ENCODE results near the gene CLEC17A. TPM values are rescaled to one million over a fixed set of nuclear protein-coding genes. Genes with fewer than 3 reads are reported as not detected.

Gene CLEC17A
- polyA plus RNA-seq, 2 of the 4 experiments (the other 2 are of a cell fraction), result not detected

GRCh38 chr19:14556662-14557188 lies 26.2 kb upstream of the CLEC17A start (continued):
- TF ChIP-seq FOSL2 (IDR thresholded peaks at IDR 0.05) (no peak), FOSL2 (CRISPR knock-in tag; IDR thresholded peaks at IDR 0.05) (0 out of 2 replicates have a peak, but pooled peaks have one; percentile 5), SMC3 (IDR thresholded peaks at IDR 0.05) (peak; percentile 46), HES2 (IDR thresholded peaks at IDR 0.05) (no peak), RFX5 (IDR thresholded peaks at IDR 0.05) (no peak), TP53 (CRISPR knock-in tag; IDR thresholded peaks at IDR 0.05) (no peak), JUN (IDR thresholded peaks at IDR 0.05) (no peak), ZC3H11A (IDR thresholded peaks at IDR 0.05) (peak; percentile 65), ZSCAN20 (CRISPR knock-in tag; IDR thresholded peaks at IDR 0.05) (no peak), TFCP2L1 (CRISPR knock-in tag; IDR thresholded peaks at IDR 0.05) (no peak)

- Histone ChIP-seq H3K4me1 (no peaks in the 10 kb centered on the region), H3K27ac (0 out of 6 replicates have a peak overlapping the region, but pooled peaks of 1 of the 2 experiments have one; percentile 28)
- 90% methylated on average over 11 of the region's 23 CpGs for WGBS (ENCODE audit: missing lambda C conversion rate)
Observed at GRCh38 chr19:14558370-14559066, 24.4 kb upstream of the CLEC17A start.

GRCh38 chr19:14559916-14560775 lies 22.7 kb upstream of the CLEC17A start:
- no peaks in the 10 kb centered on the region for H3K4me1 ChIP-seq
- no peak overlapping the region for H3K4me2 ChIP-seq
- ChIA-PET CTCF (interaction anchor here (1.3 to 1.6 kb wide), 2 partner anchors 12 to 54 kb away, joined by 3 to 7 read pairs; partner anchors contain the start of gene NDUFB7), POLR2A (no interaction called here)
- 91% methylated on average over 22 of the region's 28 CpGs for WGBS (ENCODE audit: missing lambda C conversion rate)
- H3K4me3 ChIP-seq, result no peak overlapping the region
- no peaks in the 10 kb centered on the region for H3K9me3 ChIP-seq
- TF ChIP-seq HOXA7 (CRISPR knock-in tag; IDR thresholded peaks at IDR 0.05) (no peak), RAD21 (conservative IDR thresholded peaks at IDR 0.05 in 1 of 2, IDR thresholded peaks at IDR 0.05 in 1 of 2) (no peak), KDM1A (IDR thresholded peaks at IDR 0.05; ENCODE audit: low read depth) (no peak), MAZ (IDR thresholded peaks at IDR 0.05; ENCODE audit: borderline replicate concordance, low read depth, low read length) (no peak), CHD4 (IDR thresholded peaks at IDR 0.05; ENCODE audit: borderline replicate concordance) (no peak), FOSL2 (IDR thresholded peaks at IDR 0.05) (no peak), FOSL2 (CRISPR knock-in tag; IDR thresholded peaks at IDR 0.05) (no peak), TP53 (CRISPR knock-in tag; IDR thresholded peaks at IDR 0.05) (no peak), POLR2AphosphoS2 (conservative IDR thresholded peaks at IDR 0.05; ENCODE audit: low read length) (no peak), KDM5A (IDR thresholded peaks at IDR 0.05) (no peak), FOSB (CRISPR knock-in tag; IDR thresholded peaks at IDR 0.05) (no peak), CTCF (IDR thresholded peaks at IDR 0.05) (no peak), EP300 (IDR thresholded peaks at IDR 0.05) (no peak)
- FAIRE-seq, result no peak
- no peak for ATAC-seq
- 0 out of 6 replicates have a peak overlapping the region, but pooled peaks of 1 of the 2 experiments have one; percentile 26 for H3K27ac ChIP-seq
- DNase-seq (ENCODE audit: low read depth in 1 of 2, low spot score in 1 of 2), result no peak

More at GRCh38 chr19:14558370-14559066, 24.4 kb upstream of the CLEC17A start:
- no peak for TF ChIP-seq PBX3 (IDR thresholded peaks at IDR 0.05)
- TF ChIP-seq JUNB (IDR thresholded peaks at IDR 0.05), result no peak
- TF ChIP-seq MYC (IDR thresholded peaks at IDR 0.05; ENCODE audit: borderline replicate concordance, low read length), result no peak
- TF ChIP-seq JUN (IDR thresholded peaks at IDR 0.05), result no peak
- ATAC-seq (no peak), DNase-seq (ENCODE audit: low read depth in 1 of 2, low spot score in 1 of 2) (no peak), FAIRE-seq (no peak)
- Histone ChIP-seq H3K9me3 (no peaks in the 10 kb centered on the region), H3K4me2 (no peak overlapping the region), H3K4me3 (no peak overlapping the region)
- POLR2A ChIA-PET, result interaction anchor here (0.5 kb wide), 1 partner anchor 20 kb away, joined by 4 read pairs; no protein-coding TSS in a partner anchor
- CTCF ChIA-PET, result no interaction called here
